Heart left ventricle (tissue), 16 donors: ENCODE data around the gene HADHB. TPM values are rescaled to one million over a fixed set of nuclear protein-coding genes. Genes with fewer than 3 reads are reported as not detected.

Source experiments
- ATAC-seq, 4 donors: fragments of 200-7000 bp; cut with Tn5 transposase; one replicate each; pipeline ENCODE4 v1.9.1; 2020 to 2022; ENCODE audit warnings: moderate library complexity in 4 of 4, mild to moderate bottlenecking in 3 of 4, moderate number of reproducible peaks in 1 of 4
- DNase-seq, 5 donors: peaks; one replicate each; pipeline ENCODE4 v3.0.0-alpha.2; 2020
- H3K27ac ChIP-seq, 12 donors: fragments of 200-600 bp; sonication (generic) in 4 of 12; one replicate each; pipeline versions ENCODE4 v1.5.0 to v1.8.0; 2016 to 2022; ENCODE audit warnings: mild to moderate bottlenecking in 2 of 12
- H3K27me3 ChIP-seq, 9 donors: fragments of 200-600 bp; sonication (generic) in 2 of 9; one replicate each; pipeline versions ENCODE4 v1.5.1 to v1.8.0; 2016 to 2022; ENCODE audit warnings: mild to moderate bottlenecking in 3 of 9
- H3K36me3 ChIP-seq, 9 donors: fragments of 200-600 bp; sonication (generic) in 2 of 9; one replicate each; pipeline versions ENCODE4 v1.5.0 to v1.8.0; 2018 to 2022; ENCODE audit warnings: mild to moderate bottlenecking in 2 of 9
- H3K4me1 ChIP-seq, 12 donors: fragments of 200-600 bp; sonication (generic) in 4 of 12; one replicate each; pipeline versions ENCODE4 v1.5.0 to v1.8.0; 2016 to 2022; ENCODE audit warnings: mild to moderate bottlenecking in 3 of 12
- H3K4me3 ChIP-seq, 12 donors: fragments of 200-600 bp; sonication (generic) in 4 of 12; one replicate each; pipeline versions ENCODE4 v1.5.0 to v1.8.0; 2017 to 2022; ENCODE audit warnings: mild to moderate bottlenecking in 9 of 12, moderate library complexity in 4 of 12
- H3K9me3 ChIP-seq, 12 donors: fragments of 200-600 bp; sonication (generic) in 4 of 12; one replicate each; pipeline versions ENCODE4 v1.5.0 to v1.8.0; 2016 to 2022; ENCODE audit warnings: mild to moderate bottlenecking in 1 of 12
- CTCF ChIP-seq, 12 donors: fragments of 200-600 bp; sonication (generic) in 4 of 12; IDR thresholded peaks; one replicate each; pipeline versions ENCODE4 v1.5.0 to v1.8.0; 2018 to 2022; ENCODE audit warnings: antibody characterized with exemption in 12 of 12, mild to moderate bottlenecking in 5 of 12
- POLR2A ChIP-seq, 2 donors: fragments of 450-650 bp; IDR thresholded peaks; one replicate each; pipeline ENCODE4 v1.6.1; 2017; ENCODE audit warnings: antibody characterized with exemption in 2 of 2, mild to moderate bottlenecking in 2 of 2, moderate library complexity in 2 of 2
- WGBS, 4 donors: extraction: QIAGEN DNeasy Blood & Tissue Kit in 2 of 4; methylation state at CpG; one replicate each; pipeline versions ENCODE4 v1.1.5 to v1.1.7; 2013 to 2018; 5-methylcytosine and 5-hydroxymethylcytosine counted together
- intact Hi-C, 10 donors: fragments of 100-400 bp; cut with DNase I; formaldehyde crosslinking; loops; one replicate each; pipeline versions ENCODE4 v1.11.1 to v1.14.2; 2022
- polyA plus RNA-seq, 2 donors: library from polyadenylated mRNA; stranded (reverse); fragments of 200-250 nt; gene quantifications; one replicate each; pipeline ENCODE4 v1.2.3, GENCODE V29; 2013
- total RNA-seq, 9 donors: library from RNA; depleted of rRNA in 2 of 9; stranded (reverse); fragments of >200 nt in 2 of 9; fragmentation: NEBNext Ultra II Directional in 3 of 9; extraction: Animal tissue kit (Norgen Biotek cat#: 25700) in 3 of 9; gene quantifications; one replicate each; pipeline versions ENCODE4 v1.1.0 to v1.2.4, GENCODE V29; 2016 to 2023
- donor health status: ischemic (EF 13 %, LVEDD 7.1; RV severe dilation, severe dysfunction).
- donor health status: healthy with polysubstance abuse.
- donor health status: DM: no; HTN: yes; CAD: no.
- donor health status: DM: no; HTN: no; CAD: no.
- donor health status: ischemic (EF 25% LVEDD 6.9; RV normal size, moderate dysfunction).
- donor health status: ischemic (EF 25% LVEDD 5.7; RV mildly dilated, moderate dysfunction).
- donor health status: healthy.
- donor health status: DM: yes; HTN: yes; CAD: no.
- donor health status: ischemic (EF 35%, LVEDD 5.7; RV mildly dilated, moderate dysfunction).
- donor health status: nonischemic (EF 11% LVEDD 7.7; RV severe dilation, severe dysfunction).
- donor health status: DM: yes; HTN: yes; CAD: no.
- donor health status: PGD.
- donor health status: ischemic (EF 29% LVEDD 5.4; RV normal size, mild dysfunction).
- donor health status: nonischemic (EF 23%, LVEDD 6.1; RV moderate dilation, normal function).

Gene HADHB
- total and polyA plus RNA-seq, 11 donors, result 526 to 1,915 (median 797) TPM

GRCh38 chr2:26217720-26218119, 27.0 kb upstream of the HADHB start:
- H3K27me3 ChIP-seq, result no peaks in the 10 kb centered on the region
- H3K9me3 ChIP-seq, result no peaks in the 10 kb centered on the region
- no peak overlapping the region for H3K27ac ChIP-seq
- peaks cover 5 to 95% (median 83%) of the 10 kb centered on the region in 9 donors for H3K36me3 ChIP-seq
- H3K4me1 ChIP-seq, result no peaks in the 10 kb centered on the region
- WGBS, 4 donors, result 80 to 82% (median 81%) methylated on average over 6 of the region's 6 CpGs
- DNase-seq (no peak), ATAC-seq (no peak)
- TF ChIP-seq CTCF (IDR thresholded peaks at IDR 0.05), result no peak
- no peak overlapping the region for H3K4me3 ChIP-seq
- intact Hi-C loops, result no loop called here

GRCh38 chr2:26223018-26223417, 21.7 kb upstream of the HADHB start:
- peaks cover 0 to 13% (median 0%) of the 10 kb centered on the region in 12 donors for H3K9me3 ChIP-seq
- intact Hi-C loops, result no loop called here
- no peak for DNase-seq
- TF ChIP-seq POLR2A (IDR thresholded peaks at IDR 0.05) (no peak), CTCF (IDR thresholded peaks at IDR 0.05) (no peak)
- H3K36me3 ChIP-seq, result peaks cover 4 to 94% (median 67%) of the 10 kb centered on the region in 9 donors
- WGBS, 4 donors, result 94 to 100% (median 98%) methylated on average over 1 of the region's 1 CpG
- no peak overlapping the region for H3K27ac ChIP-seq
- no peaks in the 10 kb centered on the region for H3K27me3 ChIP-seq
- no peaks in the 10 kb centered on the region for H3K4me1 ChIP-seq
- H3K4me3 ChIP-seq, result no peak overlapping the region
- ATAC-seq, result no peak

GRCh38 chr2:26224095-26224494, 20.6 kb upstream of the HADHB start:
- TF ChIP-seq POLR2A (IDR thresholded peaks at IDR 0.05) (no peak), CTCF (IDR thresholded peaks at IDR 0.05) (no peak)
- peaks cover 0 to 13% (median 0%) of the 10 kb centered on the region in 12 donors for H3K9me3 ChIP-seq
- ATAC-seq (no peak), DNase-seq (no peak)
- no peaks in the 10 kb centered on the region for H3K27me3 ChIP-seq
- 94 to 98% (median 96%) methylated on average over 2 of the region's 2 CpGs for WGBS, 4 donors
- H3K27ac ChIP-seq, result no peak overlapping the region
- H3K4me3 ChIP-seq, result no peak overlapping the region
- H3K36me3 ChIP-seq, result peaks cover 4 to 100% (median 70%) of the 10 kb centered on the region in 9 donors
- H3K4me1 ChIP-seq, result no peaks in the 10 kb centered on the region
- intact Hi-C loops, result no loop called here

- no peak overlapping the region for H3K4me3 ChIP-seq
- ATAC-seq (no peak), DNase-seq (no peak)
- TF ChIP-seq POLR2A (IDR thresholded peaks at IDR 0.05), result no peak
- TF ChIP-seq CTCF (IDR thresholded peaks at IDR 0.05), result no peak
- H3K9me3 ChIP-seq, result peaks cover 0 to 13% (median 0%) of the 10 kb centered on the region in 12 donors
- no peaks in the 10 kb centered on the region for H3K27me3 ChIP-seq
- no peaks in the 10 kb centered on the region for H3K4me1 ChIP-seq
- peaks cover 4 to 100% (median 95%) of the 10 kb centered on the region in 9 donors for H3K36me3 ChIP-seq
- no peak overlapping the region for H3K27ac ChIP-seq
- 90 to 99% (median 94%) methylated on average over 3 of the region's 3 CpGs for WGBS, 4 donors
- intact Hi-C loops, result no loop called here
These were observed 15.1 kb upstream of the HADHB start for GRCh38 chr2:26229595-26229994.
